Endothelial cell of umbilical vein (primary cell): ENCODE results near the gene PRLR. TPM values are rescaled to one million over a fixed set of nuclear protein-coding genes. Genes with fewer than 3 reads are reported as not detected.

Source experiments
- BruUV-seq: library from RNA; stranded (reverse); fragments of 400-500 nt; replicated peaks from 2 replicates; lab custom pipeline; 2021; lab: Mats Ljungman, UMichigan
- CTCF ChIA-PET: fragments of 300-600, 350-600 bp; sonication (Branson Sonifier 250); formaldehyde crosslinking; loops from one replicate; lab custom pipeline; 2021; ENCODE audit warnings: antibody characterized with exemption, inconsistent platforms; lab: Charles Lee
- POLR2A ChIA-PET: fragments of 300-600, 350-600 bp; sonication (Branson Sonifier 250); formaldehyde crosslinking; loops from one replicate; lab custom pipeline; 2021; ENCODE audit warnings: antibody characterized with exemption, inconsistent platforms; lab: Charles Lee
- DNase-seq: peaks from one replicate; pipeline ENCODE4 v3.0.0-alpha.2; 2011; ENCODE audit warnings: low read depth, low spot score
- FAIRE-seq: peaks from 2 replicates; lab custom pipeline; 2011; peaks lifted over from hg19 to GRCh38; lab: Jason Lieb, UNC
- H2AFZ ChIP-seq: 2 replicates; pipeline ENCODE4 v1.6.0; 2012; ENCODE audit warnings: low read depth, low read length, control low read depth, inconsistent platforms
- H3K27ac ChIP-seq: 2 replicates; pipeline ENCODE4 v1.5.1; 2011; ENCODE audit warnings: low read depth, mild to moderate bottlenecking, control low read depth, low read length, moderate library complexity; ENCODE audit not compliant: insufficient read depth
- H3K27me3 ChIP-seq, 2 experiments: 2 replicates each; pipeline versions ENCODE4 v1.6.0 to v1.6.1; 2011; ENCODE audit warnings: low read length in 2 of 2, mixed read lengths in 1 of 2; ENCODE audit not compliant: control insufficient read depth in 2 of 2, insufficient read depth in 2 of 2
- H3K36me3 ChIP-seq, 2 experiments: 2 replicates in 1 of 2; 3 replicates in 1 of 2; pipeline ENCODE4 v1.5.1; 2011; ENCODE audit warnings: low read length in 2 of 2, mild to moderate bottlenecking in 1 of 2, moderate library complexity in 1 of 2; ENCODE audit not compliant: control insufficient read depth in 2 of 2, insufficient read depth in 2 of 2; ENCODE audit errors: extremely low read depth in 1 of 2
- H3K4me1 ChIP-seq: 3 replicates; pipeline ENCODE4 v1.5.1; 2011; ENCODE audit warnings: mild to moderate bottlenecking, low read length; ENCODE audit not compliant: control insufficient read depth, insufficient read depth; ENCODE audit errors: extremely low read depth
- H3K4me2 ChIP-seq: 2 replicates; pipeline ENCODE4 v1.6.1; 2011; ENCODE audit warnings: low read length, control low read depth, mixed read lengths; ENCODE audit not compliant: insufficient read depth
- H3K4me3 ChIP-seq, 3 experiments: fragments of 200-600 bp in 1 of 3; sonication (generic), shearing (Covaris generic) in 1 of 3; replicated peaks in 1 of 3; 2 replicates each; pipeline ENCODE4 v1.5.1; 2011 to 2016; ENCODE audit warnings: control low read depth in 3 of 3, low read length in 3 of 3, mild to moderate bottlenecking in 2 of 3, inconsistent platforms in 1 of 3, low read depth in 1 of 3, moderate library complexity in 1 of 3; ENCODE audit not compliant: insufficient read depth in 1 of 3
- H3K79me2 ChIP-seq: 2 replicates; pipeline ENCODE4 v1.6.0; 2012; ENCODE audit warnings: low read length, inconsistent platforms; ENCODE audit not compliant: control insufficient read depth, insufficient read depth
- H3K9ac ChIP-seq: replicated peaks from 2 replicates; pipeline ENCODE3; 2011; ENCODE audit warnings: low read length, control low read depth; ENCODE audit not compliant: insufficient read depth; ENCODE audit errors: extremely low read depth
- H3K9me1 ChIP-seq: replicated peaks from 3 replicates; pipeline ENCODE4 v1.6.0; 2011; ENCODE audit warnings: mild to moderate bottlenecking, low read length; ENCODE audit not compliant: control insufficient read depth, insufficient read depth; ENCODE audit errors: extremely low read depth
- H3K9me3 ChIP-seq: replicated peaks from 2 replicates; pipeline ENCODE4 v1.5.1; 2012; ENCODE audit warnings: low read length, inconsistent platforms; ENCODE audit not compliant: control insufficient read depth, insufficient read depth
- H4K20me1 ChIP-seq: replicated peaks from 2 replicates; pipeline ENCODE3; 2011; ENCODE audit warnings: mild to moderate bottlenecking, low read length; ENCODE audit not compliant: control insufficient read depth, insufficient read depth; ENCODE audit errors: extremely low read depth
- EZH2 ChIP-seq: IDR thresholded peaks from 2 replicates; pipeline ENCODE4 v1.6.1; 2012; ENCODE audit warnings: borderline replicate concordance, low read depth, mild to moderate bottlenecking, moderate library complexity, low read length, inconsistent platforms; ENCODE audit not compliant: severe bottlenecking
- GATA2 ChIP-seq: IDR thresholded peaks from 2 replicates; pipeline ENCODE4 v1.7.0; 2011; ENCODE audit warnings: low read depth, mild to moderate bottlenecking, moderate library complexity, mixed read lengths, low read length; ENCODE audit not compliant: insufficient read length, insufficient read depth
- MYC ChIP-seq: IDR thresholded peaks from one replicate; pipeline ENCODE4 v1.6.1; 2011; ENCODE audit warnings: mild to moderate bottlenecking, low read depth, low read length
- POLR2A ChIP-seq: IDR thresholded peaks from 2 replicates; pipeline ENCODE4 v1.6.1; 2012; ENCODE audit warnings: low read depth, mild to moderate bottlenecking, control low read depth, low read length
- POLR2AphosphoS5 ChIP-seq: IDR thresholded peaks from 2 replicates; pipeline ENCODE4 v1.6.1; 2012; ENCODE audit warnings: low read depth, mild to moderate bottlenecking, control low read depth, low read length, moderate library complexity; ENCODE audit not compliant: insufficient read depth
- dilution Hi-C: fragments of 300-500 bp; cut with MboI; formaldehyde crosslinking; loops from one replicate; pipeline ENCODE4 v1.15.0; 2019; ENCODE audit warnings: low sequenced_read_pairs; ENCODE audit not compliant: extremely low pct_ligation_motif_present
- intact Hi-C: fragments of 100-400 bp; cut with micrococcal nuclease; formaldehyde crosslinking; loops from one replicate; pipeline ENCODE4 v1.10.0; 2022
- polyA plus RNA-seq, 4 experiments: library from polyadenylated mRNA; depleted of rRNA in 3 of 4; stranded (reverse) in 3 of 4; unstranded in 1 of 4; fragments of >200 nt; gene quantifications; 2 replicates each; pipeline versions ENCODE4 v1.2.1 to v1.2.3, GENCODE V29; 2011 to 2012; ENCODE audit warnings: missing spikeins in 1 of 4
- total RNA-seq: library from RNA; stranded (reverse); gene quantifications from 2 replicates; pipeline ENCODE4 v1.2.3, GENCODE V29; 2021
- TF ChIP-seq, protein P1 (sequence below): IDR thresholded peaks from 2 replicates; pipeline ENCODE4 v1.6.1; 2011; ENCODE audit not compliant: insufficient read depth, insufficient read length
- TF ChIP-seq, protein P2 (sequence below), 2 donors: IDR thresholded peaks; 1 replicate in 1 of 2; 2 replicates in 1 of 2; pipeline ENCODE4 v1.5.1; 2011; ENCODE audit warnings: low read length in 2 of 2, mild to moderate bottlenecking in 2 of 2, moderate library complexity in 2 of 2, control low read depth in 1 of 2, inconsistent platforms in 1 of 2, low read depth in 1 of 2; ENCODE audit not compliant: insufficient read depth in 1 of 2; ENCODE audit errors: extremely low read depth in 1 of 2

Gene PRLR
- total and polyA plus RNA-seq, 2 donors (not counting 3 experiments of a cell fraction or from before 2014, with no cell fraction given) = not detected

GRCh38 chr5:35050541-35051126 is 179.7 kb downstream of the PRLR start:
- BruUV-seq = no TSS peak
- Histone ChIP-seq H3K4me3 (no peak overlapping the region), H3K36me3 (no peaks in the 10 kb centered on the region), H3K4me1 (no peaks in the 10 kb centered on the region), H4K20me1 (no peaks in the 10 kb centered on the region), H3K79me2 (no peaks in the 10 kb centered on the region), H3K27me3 (peaks cover 0 to 2% of the 10 kb centered on the region in 2 experiments), H3K9me3 (no peaks in the 10 kb centered on the region), H3K4me2 (no peak overlapping the region), H3K27ac (no peak overlapping the region), H2AFZ (no peak overlapping the region), H3K9ac (no peak overlapping the region), H3K9me1 (no peaks in the 10 kb centered on the region)
- dilution Hi-C loops = no loop called here
- POLR2A ChIA-PET = no interaction called here
- intact Hi-C loops = no loop called here
- FAIRE-seq = no peak
- TF ChIP-seq, protein P1, sequence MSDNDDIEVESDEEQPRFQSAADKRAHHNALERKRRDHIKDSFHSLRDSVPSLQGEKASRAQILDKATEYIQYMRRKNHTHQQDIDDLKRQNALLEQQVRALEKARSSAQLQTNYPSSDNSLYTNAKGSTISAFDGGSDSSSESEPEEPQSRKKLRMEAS = no peak
- CTCF ChIA-PET = no interaction called here
- DNase-seq = no peak

DNA sequence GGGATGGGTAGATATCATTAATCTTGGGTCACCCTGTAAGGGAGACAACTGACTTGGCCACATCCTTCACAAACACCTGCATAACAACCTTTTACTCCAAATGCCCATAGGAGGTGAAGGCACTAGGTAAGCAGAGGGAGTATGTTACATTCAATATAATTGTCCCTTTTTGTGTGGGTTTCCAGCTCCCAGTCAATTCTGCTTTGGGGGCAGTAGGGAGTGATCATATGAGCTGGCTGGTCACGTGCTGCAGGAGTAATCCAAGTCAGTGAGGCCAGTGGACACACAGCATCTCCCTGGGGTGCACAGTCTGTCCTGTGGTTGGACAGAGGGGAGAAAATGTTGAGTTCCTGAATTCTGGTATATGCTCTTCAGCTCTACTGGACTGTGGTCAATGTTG is 181.4 kb downstream of the PRLR start:
- Histone ChIP-seq H3K9me1 (no peaks in the 10 kb centered on the region), H3K9me3 (no peaks in the 10 kb centered on the region), H3K27ac (no peak overlapping the region), H3K27me3 (peaks cover 0 to 2% of the 10 kb centered on the region in 2 experiments), H3K9ac (no peak overlapping the region), H2AFZ (no peak overlapping the region), H4K20me1 (no peaks in the 10 kb centered on the region), H3K79me2 (no peaks in the 10 kb centered on the region), H3K36me3 (no peaks in the 10 kb centered on the region), H3K4me1 (no peaks in the 10 kb centered on the region), H3K4me3 (no peak overlapping the region), H3K4me2 (no peak overlapping the region)
- BruUV-seq = no TSS peak
- POLR2A ChIA-PET = no interaction called here
- intact Hi-C loops = no loop called here
- no peak for DNase-seq
- TF ChIP-seq, protein P2, sequence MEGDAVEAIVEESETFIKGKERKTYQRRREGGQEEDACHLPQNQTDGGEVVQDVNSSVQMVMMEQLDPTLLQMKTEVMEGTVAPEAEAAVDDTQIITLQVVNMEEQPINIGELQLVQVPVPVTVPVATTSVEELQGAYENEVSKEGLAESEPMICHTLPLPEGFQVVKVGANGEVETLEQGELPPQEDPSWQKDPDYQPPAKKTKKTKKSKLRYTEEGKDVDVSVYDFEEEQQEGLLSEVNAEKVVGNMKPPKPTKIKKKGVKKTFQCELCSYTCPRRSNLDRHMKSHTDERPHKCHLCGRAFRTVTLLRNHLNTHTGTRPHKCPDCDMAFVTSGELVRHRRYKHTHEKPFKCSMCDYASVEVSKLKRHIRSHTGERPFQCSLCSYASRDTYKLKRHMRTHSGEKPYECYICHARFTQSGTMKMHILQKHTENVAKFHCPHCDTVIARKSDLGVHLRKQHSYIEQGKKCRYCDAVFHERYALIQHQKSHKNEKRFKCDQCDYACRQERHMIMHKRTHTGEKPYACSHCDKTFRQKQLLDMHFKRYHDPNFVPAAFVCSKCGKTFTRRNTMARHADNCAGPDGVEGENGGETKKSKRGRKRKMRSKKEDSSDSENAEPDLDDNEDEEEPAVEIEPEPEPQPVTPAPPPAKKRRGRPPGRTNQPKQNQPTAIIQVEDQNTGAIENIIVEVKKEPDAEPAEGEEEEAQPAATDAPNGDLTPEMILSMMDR (IDR thresholded peaks at IDR 0.05; ENCODE audit: extremely low read depth in 1 of 2, insufficient read depth in 1 of 2, low read depth in 1 of 2, low read length in 2 of 2) = no peak
- TF ChIP-seq POLR2A (no peak), EZH2 (no peak), GATA2 (no peak), MYC (no peak), POLR2AphosphoS5 (no peak)
- TF ChIP-seq, protein P1 = no peak
- CTCF ChIA-PET = no interaction called here
- FAIRE-seq = no peak
- dilution Hi-C loops = no loop called here
